Gastroesophageal sphincter (tissue), 4 donors: ENCODE data around the gene LMOD1. TPM values are rescaled to one million over a fixed set of nuclear protein-coding genes. Genes with fewer than 3 reads are reported as not detected.
"Not testable (repeated sequence)": the region's sequence is repeated elsewhere in the genome, so short reads cannot be mapped to it uniquely, and the experiment has no call there.

Source experiments
- ATAC-seq: fragments of 150-250 bp; one replicate; pipeline ENCODE4 v1.9.1; 2016; ENCODE audit warnings: mild to moderate bottlenecking, moderate library complexity
- H3K27ac ChIP-seq, 4 donors: fragments of 200-600 bp; sonication (generic) in 3 of 4; 1 replicate in 3 of 4; 2 replicates in 1 of 4; pipeline ENCODE4 v1.5.1; 2016 to 2019
- H3K27me3 ChIP-seq: fragments of 200-600 bp; sonication (generic); one replicate; pipeline ENCODE4 v1.5.1; 2019
- H3K36me3 ChIP-seq, 2 donors: fragments of 200-600 bp; sonication (generic); one replicate each; pipeline ENCODE4 v1.5.1; 2019; ENCODE audit warnings: control low read depth in 1 of 2
- H3K4me1 ChIP-seq, 3 donors: fragments of 200-600 bp; sonication (generic); 1 replicate in 2 of 3; 2 replicates in 1 of 3; pipeline ENCODE4 v1.5.1; 2016 to 2019; ENCODE audit warnings: control low read depth in 2 of 3
- H3K4me3 ChIP-seq, 2 donors: fragments of 200-600 bp; sonication (generic); one replicate each; pipeline ENCODE4 v1.5.1; 2019; ENCODE audit warnings: mild to moderate bottlenecking in 1 of 2, moderate library complexity in 1 of 2
- H3K9me3 ChIP-seq, 3 donors: fragments of 200-600 bp; sonication (generic); one replicate each; pipeline ENCODE4 v1.5.1; 2017 to 2019; ENCODE audit warnings: control low read depth in 2 of 3
- EP300 ChIP-seq: sonication (generic); formaldehyde crosslinking; IDR thresholded peaks from one replicate; pipeline ENCODE4 v1.6.1; 2017; ENCODE audit warnings: antibody characterized with exemption, mild to moderate bottlenecking
- POLR2A ChIP-seq, 2 donors: fragments of 450-650 bp; IDR thresholded peaks; one replicate each; pipeline ENCODE4 v1.6.1; 2017; ENCODE audit warnings: antibody characterized with exemption in 2 of 2, mild to moderate bottlenecking in 2 of 2, moderate library complexity in 1 of 2
- POLR2AphosphoS5 ChIP-seq: sonication (generic); formaldehyde crosslinking; IDR thresholded peaks from one replicate; pipeline ENCODE4 v1.6.1; 2017; ENCODE audit warnings: antibody characterized with exemption
- WGBS, 2 donors: methylation state at CpG; one replicate each; pipeline ENCODE4 v1.1.5; 2018; ENCODE audit warnings: low coverage in 1 of 2; 5-methylcytosine and 5-hydroxymethylcytosine counted together
- total RNA-seq, 4 donors: library from RNA; depleted of rRNA; stranded (reverse); fragments of >200 nt; gene quantifications; one replicate each; pipeline ENCODE4 v1.1.0, GENCODE V29; 2016
- TF ChIP-seq, protein P1 (sequence below), 4 experiments: fragments of 200-600 bp in 2 of 4; fragments of 450-650 bp in 2 of 4; sonication (generic) in 1 of 4; IDR thresholded peaks; one replicate each; pipeline ENCODE4 v1.5.1; 2017 to 2019; ENCODE audit warnings: antibody characterized with exemption in 4 of 4, mild to moderate bottlenecking in 2 of 4, moderate library complexity in 2 of 4

The LMOD1 gene
- total RNA-seq, 4 donors from 2014 or later = 1,267 to 1,570 (median 1,475) TPM

- Histone ChIP-seq H3K27me3 (no peaks in the 10 kb centered on the region), H3K4me3 (no peak overlapping the region), H3K27ac (no peak overlapping the region), H3K4me1 (peaks cover 4 to 13% (median 4%) of the 10 kb centered on the region in 3 donors), H3K36me3 (peaks cover 1 to 68% of the 10 kb centered on the region in 2 donors), H3K9me3 (no peaks in the 10 kb centered on the region)
- TF ChIP-seq POLR2A (IDR thresholded peaks at IDR 0.05) = no peak
- TF ChIP-seq, protein P1, sequence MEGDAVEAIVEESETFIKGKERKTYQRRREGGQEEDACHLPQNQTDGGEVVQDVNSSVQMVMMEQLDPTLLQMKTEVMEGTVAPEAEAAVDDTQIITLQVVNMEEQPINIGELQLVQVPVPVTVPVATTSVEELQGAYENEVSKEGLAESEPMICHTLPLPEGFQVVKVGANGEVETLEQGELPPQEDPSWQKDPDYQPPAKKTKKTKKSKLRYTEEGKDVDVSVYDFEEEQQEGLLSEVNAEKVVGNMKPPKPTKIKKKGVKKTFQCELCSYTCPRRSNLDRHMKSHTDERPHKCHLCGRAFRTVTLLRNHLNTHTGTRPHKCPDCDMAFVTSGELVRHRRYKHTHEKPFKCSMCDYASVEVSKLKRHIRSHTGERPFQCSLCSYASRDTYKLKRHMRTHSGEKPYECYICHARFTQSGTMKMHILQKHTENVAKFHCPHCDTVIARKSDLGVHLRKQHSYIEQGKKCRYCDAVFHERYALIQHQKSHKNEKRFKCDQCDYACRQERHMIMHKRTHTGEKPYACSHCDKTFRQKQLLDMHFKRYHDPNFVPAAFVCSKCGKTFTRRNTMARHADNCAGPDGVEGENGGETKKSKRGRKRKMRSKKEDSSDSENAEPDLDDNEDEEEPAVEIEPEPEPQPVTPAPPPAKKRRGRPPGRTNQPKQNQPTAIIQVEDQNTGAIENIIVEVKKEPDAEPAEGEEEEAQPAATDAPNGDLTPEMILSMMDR (IDR thresholded peaks at IDR 0.05) = no peak
- TF ChIP-seq EP300 = no peak
- TF ChIP-seq POLR2AphosphoS5 = no peak
- 80 to 100% methylated on average over 1 of the region's 1 CpG for WGBS, 2 donors
- no peak for ATAC-seq
Observed at GRCh38 chr1:201874672-201875071, 71.7 kb downstream of the LMOD1 start.

- TF ChIP-seq POLR2A (IDR thresholded peaks at IDR 0.05) = no peak
- TF ChIP-seq, protein P1 (IDR thresholded peaks at IDR 0.05) = no peak
- TF ChIP-seq EP300 = no peak
- TF ChIP-seq POLR2AphosphoS5 = no peak
- ATAC-seq = no peak
- Histone ChIP-seq H3K4me1 (no peaks in the 10 kb centered on the region), H3K9me3 (no peaks in the 10 kb centered on the region), H3K27me3 (no peaks in the 10 kb centered on the region), H3K4me3 (no peak overlapping the region), H3K36me3 (peaks cover 4 to 100% of the 10 kb centered on the region in 2 donors), H3K27ac (no peak overlapping the region)
- WGBS, 2 donors = 72 to 74% methylated on average over 5 to 6 of the region's 10 CpGs
Observed at GRCh38 chr1:201870397-201870796, 76.0 kb downstream of the LMOD1 start.

GRCh38 chr1:201861448-201861847, 84.9 kb downstream of the LMOD1 start:
- no peak for ATAC-seq
- H3K36me3 ChIP-seq = peaks cover 0 to 100% of the 10 kb centered on the region in 2 donors

DNA sequence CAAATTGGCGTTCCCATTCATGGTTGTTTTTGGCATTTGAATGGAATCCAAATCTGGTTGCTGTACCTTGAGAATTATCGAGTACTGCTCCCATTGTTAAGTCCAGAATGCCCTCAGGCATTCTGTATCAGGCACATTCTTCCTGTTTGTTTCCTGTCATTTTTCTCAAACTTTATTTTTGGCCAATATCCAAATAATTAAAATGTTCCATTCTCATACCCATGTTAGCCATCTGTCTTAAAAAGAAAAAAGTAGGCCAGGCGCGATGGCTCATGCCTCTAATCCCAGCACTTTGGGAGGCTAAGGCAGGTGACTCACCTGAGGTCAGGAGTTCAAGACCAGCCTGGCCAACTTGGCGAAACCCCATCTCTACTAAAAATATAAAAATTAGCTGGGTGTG, 86.9 kb downstream of the LMOD1 start:
- Histone ChIP-seq H3K4me1 (no peaks in the 10 kb centered on the region), H3K4me3 (no peak overlapping the region), H3K27me3 (no peaks in the 10 kb centered on the region), H3K9me3 (no peaks in the 10 kb centered on the region), H3K36me3 (peaks cover 0 to 100% of the 10 kb centered on the region in 2 donors), H3K27ac (no peak overlapping the region)
- no peak for TF ChIP-seq EP300
- no peak for TF ChIP-seq POLR2A (IDR thresholded peaks at IDR 0.05)
- no peak for TF ChIP-seq POLR2AphosphoS5
- 74 to 100% methylated on average over 3 to 5 of the region's 5 CpGs for WGBS, 2 donors
- no peak for ATAC-seq

More at GRCh38 chr1:201861448-201861847, 84.9 kb downstream of the LMOD1 start:
- Histone ChIP-seq H3K9me3 (no peaks in the 10 kb centered on the region), H3K4me3 (no peak overlapping the region), H3K27ac (no peak overlapping the region), H3K4me1 (no peaks in the 10 kb centered on the region), H3K27me3 (no peaks in the 10 kb centered on the region)
- WGBS, 2 donors = 86% methylated on average over 7 of the region's 7 CpGs
- TF ChIP-seq EP300 = no peak
- no peak for TF ChIP-seq POLR2A (IDR thresholded peaks at IDR 0.05)
- TF ChIP-seq POLR2AphosphoS5 = no peak
- TF ChIP-seq, protein P1 (IDR thresholded peaks at IDR 0.05) = no peak

DNA sequence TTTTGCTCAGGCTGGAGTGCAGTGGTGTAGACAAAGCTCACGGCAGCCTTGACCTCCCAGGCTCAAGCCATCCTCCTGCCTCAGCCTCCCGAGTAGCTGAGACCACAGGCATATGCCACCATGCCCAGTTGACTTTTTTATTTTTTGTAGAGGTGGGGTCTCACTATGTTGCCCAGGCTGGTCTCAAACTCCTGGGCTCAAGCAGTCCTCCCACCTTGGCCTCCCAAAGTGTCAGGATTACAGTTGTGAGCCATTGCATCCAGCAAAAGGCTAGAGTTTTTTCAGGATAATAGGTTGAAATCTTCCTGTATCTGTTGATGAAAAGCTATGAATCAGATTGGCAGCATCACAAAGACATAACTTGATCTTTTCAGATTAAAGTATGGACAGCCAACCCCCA, 89.6 kb downstream of the LMOD1 start:
- H3K27me3 ChIP-seq, H3K27ac ChIP-seq, ATAC-seq, H3K4me3 ChIP-seq, H3K9me3 ChIP-seq, H3K4me1 ChIP-seq: not testable (repeated sequence)
- 92 to 94% methylated on average over 2 of the region's 2 CpGs for WGBS, 2 donors
- peaks cover 2 to 100% of the 10 kb centered on the region in 2 donors for H3K36me3 ChIP-seq

- ATAC-seq = no peak
Observed at GRCh38 chr1:201851949-201852348, 94.4 kb downstream of the LMOD1 start.

More at GRCh38 chr1:201851949-201852348, 94.4 kb downstream of the LMOD1 start:
- TF ChIP-seq POLR2A (IDR thresholded peaks at IDR 0.05) (no peak), POLR2AphosphoS5 (no peak), EP300 (no peak)
- TF ChIP-seq, protein P1 (IDR thresholded peaks at IDR 0.05) = no peak
- no peaks in the 10 kb centered on the region for H3K27me3 ChIP-seq
- H3K9me3 ChIP-seq = no peaks in the 10 kb centered on the region
- H3K36me3 ChIP-seq = peaks cover 2 to 87% of the 10 kb centered on the region in 2 donors
- no peak overlapping the region for H3K27ac ChIP-seq
- no peak overlapping the region for H3K4me3 ChIP-seq
- peaks cover 4 to 26% (median 8%) of the 10 kb centered on the region in 3 donors for H3K4me1 ChIP-seq
- 75 to 83% methylated on average over 1 of the region's 1 CpG for WGBS, 2 donors
